Vagina (tissue), 2 donors: Measurements from ENCODE around the gene DCHS2.

Source experiments
- POLR2AphosphoS5 ChIP-seq, 2 donors: sonication (generic); formaldehyde crosslinking; IDR thresholded peaks; one replicate each; pipeline ENCODE4 v1.9.0; 2017; ENCODE audit warnings: antibody characterized with exemption in 2 of 2, mild to moderate bottlenecking in 2 of 2, low read depth in 1 of 2; ENCODE audit not compliant: insufficient read depth in 1 of 2
- TF ChIP-seq, protein P1 (sequence below), 3 experiments: fragments of 450-650 bp in 2 of 3; fragments of 200-600 bp in 1 of 3; sonication (generic) in 1 of 3; IDR thresholded peaks; one replicate each; pipeline ENCODE4 v1.5.1; 2017 to 2019; ENCODE audit warnings: antibody characterized with exemption in 3 of 3, mild to moderate bottlenecking in 2 of 3, moderate library complexity in 2 of 3

DNA sequence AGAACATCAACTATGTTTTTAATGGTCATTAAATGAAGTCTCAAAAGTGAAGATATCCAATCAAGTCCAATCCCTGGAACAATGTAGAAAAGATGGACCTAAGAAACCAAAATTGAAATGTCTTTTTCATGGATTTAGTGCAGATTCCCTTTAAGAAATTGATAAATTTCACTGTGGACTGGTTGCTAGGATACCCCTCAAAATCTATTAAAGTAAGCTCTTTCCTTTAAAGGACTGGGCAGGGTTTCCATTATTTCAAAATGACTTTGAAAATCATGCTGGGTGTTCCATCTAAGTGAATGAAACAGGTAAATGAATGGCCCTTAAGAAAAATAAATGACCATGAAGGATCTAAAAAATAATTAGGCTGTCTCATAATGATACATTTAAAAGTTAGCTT lies 30.0 kb upstream of the DCHS2 start:
- TF ChIP-seq, protein P1, sequence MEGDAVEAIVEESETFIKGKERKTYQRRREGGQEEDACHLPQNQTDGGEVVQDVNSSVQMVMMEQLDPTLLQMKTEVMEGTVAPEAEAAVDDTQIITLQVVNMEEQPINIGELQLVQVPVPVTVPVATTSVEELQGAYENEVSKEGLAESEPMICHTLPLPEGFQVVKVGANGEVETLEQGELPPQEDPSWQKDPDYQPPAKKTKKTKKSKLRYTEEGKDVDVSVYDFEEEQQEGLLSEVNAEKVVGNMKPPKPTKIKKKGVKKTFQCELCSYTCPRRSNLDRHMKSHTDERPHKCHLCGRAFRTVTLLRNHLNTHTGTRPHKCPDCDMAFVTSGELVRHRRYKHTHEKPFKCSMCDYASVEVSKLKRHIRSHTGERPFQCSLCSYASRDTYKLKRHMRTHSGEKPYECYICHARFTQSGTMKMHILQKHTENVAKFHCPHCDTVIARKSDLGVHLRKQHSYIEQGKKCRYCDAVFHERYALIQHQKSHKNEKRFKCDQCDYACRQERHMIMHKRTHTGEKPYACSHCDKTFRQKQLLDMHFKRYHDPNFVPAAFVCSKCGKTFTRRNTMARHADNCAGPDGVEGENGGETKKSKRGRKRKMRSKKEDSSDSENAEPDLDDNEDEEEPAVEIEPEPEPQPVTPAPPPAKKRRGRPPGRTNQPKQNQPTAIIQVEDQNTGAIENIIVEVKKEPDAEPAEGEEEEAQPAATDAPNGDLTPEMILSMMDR (IDR thresholded peaks at IDR 0.05) = no peak
- TF ChIP-seq POLR2AphosphoS5 (IDR thresholded peaks at IDR 0.05; ENCODE audit: insufficient read depth in 1 of 2, low read depth in 1 of 2) = no peak
